Suprapubic skin (tissue), 4 donors: ENCODE data around the gene LRP1B.

Source experiments
- EP300 ChIP-seq: sonication (generic); formaldehyde crosslinking; IDR thresholded peaks from one replicate; pipeline ENCODE4 v1.6.1; 2017; ENCODE audit warnings: antibody characterized with exemption
- POLR2A ChIP-seq, 2 donors: fragments of 450-650 bp; IDR thresholded peaks; one replicate each; pipeline ENCODE4 v1.6.1; 2017; ENCODE audit warnings: antibody characterized with exemption in 2 of 2, mild to moderate bottlenecking in 2 of 2, moderate library complexity in 2 of 2
- POLR2AphosphoS5 ChIP-seq, 3 donors: sonication (generic); formaldehyde crosslinking; IDR thresholded peaks; one replicate each; pipeline ENCODE4 v1.6.1; 2017; ENCODE audit warnings: antibody characterized with exemption in 3 of 3
- TF ChIP-seq, protein P1 (sequence below), 2 donors: fragments of 200-600 bp in 1 of 2; fragments of 450-650 bp in 1 of 2; sonication (generic) in 1 of 2; IDR thresholded peaks; one replicate each; pipeline ENCODE4 v1.5.1; 2016 to 2019; ENCODE audit warnings: antibody characterized with exemption in 2 of 2, mild to moderate bottlenecking in 1 of 2, moderate library complexity in 1 of 2

DNA sequence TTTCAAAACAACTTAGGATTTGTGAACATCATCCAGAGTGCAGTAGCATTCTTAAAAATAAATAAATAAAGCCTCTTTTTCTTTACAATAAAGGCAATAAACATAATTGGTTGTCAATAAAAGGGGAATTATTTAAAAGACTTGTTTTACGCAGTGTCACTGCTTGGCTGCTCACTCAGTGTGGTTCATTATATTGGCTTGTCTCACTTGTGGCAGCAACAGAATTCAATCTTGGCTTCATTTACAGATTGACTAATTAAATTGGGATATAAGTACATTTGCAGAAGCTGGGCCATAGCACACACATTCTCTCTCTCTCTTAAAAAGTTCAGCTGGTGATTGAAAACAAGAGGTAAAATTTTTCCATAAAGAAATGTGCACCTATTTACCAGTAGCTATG is 1027.6 kb downstream of the LRP1B start:
- TF ChIP-seq POLR2A (IDR thresholded peaks at IDR 0.05) (no peak), POLR2AphosphoS5 (IDR thresholded peaks at IDR 0.05) (no peak), EP300 (no peak)
- TF ChIP-seq, protein P1, sequence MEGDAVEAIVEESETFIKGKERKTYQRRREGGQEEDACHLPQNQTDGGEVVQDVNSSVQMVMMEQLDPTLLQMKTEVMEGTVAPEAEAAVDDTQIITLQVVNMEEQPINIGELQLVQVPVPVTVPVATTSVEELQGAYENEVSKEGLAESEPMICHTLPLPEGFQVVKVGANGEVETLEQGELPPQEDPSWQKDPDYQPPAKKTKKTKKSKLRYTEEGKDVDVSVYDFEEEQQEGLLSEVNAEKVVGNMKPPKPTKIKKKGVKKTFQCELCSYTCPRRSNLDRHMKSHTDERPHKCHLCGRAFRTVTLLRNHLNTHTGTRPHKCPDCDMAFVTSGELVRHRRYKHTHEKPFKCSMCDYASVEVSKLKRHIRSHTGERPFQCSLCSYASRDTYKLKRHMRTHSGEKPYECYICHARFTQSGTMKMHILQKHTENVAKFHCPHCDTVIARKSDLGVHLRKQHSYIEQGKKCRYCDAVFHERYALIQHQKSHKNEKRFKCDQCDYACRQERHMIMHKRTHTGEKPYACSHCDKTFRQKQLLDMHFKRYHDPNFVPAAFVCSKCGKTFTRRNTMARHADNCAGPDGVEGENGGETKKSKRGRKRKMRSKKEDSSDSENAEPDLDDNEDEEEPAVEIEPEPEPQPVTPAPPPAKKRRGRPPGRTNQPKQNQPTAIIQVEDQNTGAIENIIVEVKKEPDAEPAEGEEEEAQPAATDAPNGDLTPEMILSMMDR (IDR thresholded peaks at IDR 0.05): no peak
